SJCRH30 (cell line): ENCODE measurements around the gene PPOX. TPM values are rescaled to one million over a fixed set of nuclear protein-coding genes. Genes with fewer than 3 reads are reported as not detected.
A peak's percentile ranks its signal among the peaks of the same experiment; 100 is the strongest.

ENCODE experiments used
- DNase-seq, 2 experiments: peaks; one replicate each; pipeline ENCODE4 v3.0.0-alpha.2; 2015 to 2020
- H3K27ac ChIP-seq: fragments of 250-450 bp; sonication (Bioruptor Pico); 2 replicates; pipeline ENCODE4 v1.5.1; 2020; ENCODE audit warnings: mild to moderate bottlenecking, moderate library complexity
- H3K27me3 ChIP-seq: fragments of 250-450 bp; sonication (Bioruptor Pico); 2 replicates; pipeline ENCODE4 v1.5.1; 2020; ENCODE audit warnings: mild to moderate bottlenecking, moderate library complexity
- H3K36me3 ChIP-seq: fragments of 250-450 bp; sonication (Bioruptor Pico); 2 replicates; pipeline ENCODE4 v1.5.1; 2020; ENCODE audit warnings: mild to moderate bottlenecking, moderate library complexity
- H3K4me1 ChIP-seq: fragments of 250-450 bp; sonication (Bioruptor Pico); 2 replicates; pipeline ENCODE4 v1.5.1; 2020; ENCODE audit warnings: mild to moderate bottlenecking, moderate library complexity
- H3K4me3 ChIP-seq: fragments of 250-450 bp; sonication (Bioruptor Pico); 2 replicates; pipeline ENCODE4 v1.5.1; 2020; ENCODE audit warnings: mild to moderate bottlenecking, moderate library complexity
- H3K9me3 ChIP-seq: fragments of 250-450 bp; sonication (Bioruptor Pico); replicated peaks from 2 replicates; pipeline ENCODE4 v1.5.1; 2020; ENCODE audit warnings: mild to moderate bottlenecking, moderate library complexity
- total RNA-seq: library from RNA; depleted of rRNA; stranded (reverse); fragments of >200 nt; shearing (Covaris generic); gene quantifications from 2 replicates; pipeline ENCODE4 v1.2.3, GENCODE V29; 2014; rRNA removed

PPOX gene
- total RNA-seq, 1 experiment from 2014 or later: 13.5 TPM

DNA sequence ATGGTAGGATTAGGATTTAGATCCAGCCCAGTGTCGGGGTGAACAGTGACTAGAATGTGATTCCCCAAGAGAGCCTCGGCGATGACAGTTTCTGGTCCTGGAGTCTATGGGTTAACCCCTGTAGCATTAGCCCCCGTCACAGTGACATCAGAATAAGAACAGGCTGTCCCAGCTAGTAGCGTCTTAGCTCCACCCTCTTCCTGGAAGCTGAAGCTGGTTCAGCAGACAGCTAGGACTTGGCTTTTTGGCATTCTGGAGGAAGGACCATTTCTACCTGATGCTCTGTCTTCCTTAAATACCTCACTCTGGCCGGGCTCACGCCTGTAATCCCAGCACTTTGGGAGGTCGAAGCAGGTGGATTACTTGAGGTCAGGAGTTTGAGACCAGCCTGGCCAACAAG is 40.9 kb downstream of the PPOX start:
- no peak for DNase-seq
- Histone ChIP-seq H3K27me3 (no peaks in the 10 kb centered on the region), H3K9me3 (no peaks in the 10 kb centered on the region), H3K36me3 (peaks cover 29% of the 10 kb centered on the region), H3K27ac (no peak overlapping the region), H3K4me1 (no peaks in the 10 kb centered on the region), H3K4me3 (no peak overlapping the region)

DNA sequence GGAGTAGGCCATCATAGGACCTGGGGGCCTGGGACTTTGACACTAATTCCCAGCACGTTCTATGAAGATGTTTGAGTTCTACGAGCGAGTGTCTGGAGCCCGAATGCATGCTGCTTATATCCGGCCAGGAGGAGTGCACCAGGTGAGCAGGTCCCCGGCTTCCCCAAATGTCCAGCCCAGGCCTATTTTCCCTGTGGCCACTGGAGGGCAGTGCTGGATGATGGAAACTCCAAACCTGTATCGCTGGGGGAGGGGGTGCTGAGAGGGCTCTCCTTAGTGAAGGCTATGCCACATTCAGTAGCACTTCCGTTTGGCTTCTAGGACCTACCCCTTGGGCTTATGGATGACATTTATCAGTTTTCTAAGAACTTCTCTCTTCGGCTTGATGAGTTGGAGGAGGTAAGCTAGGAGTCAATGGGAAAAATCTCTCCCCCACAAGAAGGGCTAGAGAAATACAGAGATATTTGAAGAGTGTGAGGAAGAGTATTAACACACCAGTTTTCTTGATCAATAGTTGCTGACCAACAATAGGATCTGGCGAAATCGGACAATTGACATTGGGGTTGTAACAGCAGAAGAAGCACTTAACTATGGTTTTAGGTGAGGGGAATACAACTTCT is 43.7 kb downstream of the PPOX start:
- H3K27ac ChIP-seq: no peak overlapping the region
- peak; percentile 77 to 82 for DNase-seq
- no peak overlapping the region for H3K4me3 ChIP-seq
- no peaks in the 10 kb centered on the region for H3K4me1 ChIP-seq
- no peaks in the 10 kb centered on the region for H3K9me3 ChIP-seq
- H3K36me3 ChIP-seq: peaks cover 35% of the 10 kb centered on the region
- no peaks in the 10 kb centered on the region for H3K27me3 ChIP-seq

DNA sequence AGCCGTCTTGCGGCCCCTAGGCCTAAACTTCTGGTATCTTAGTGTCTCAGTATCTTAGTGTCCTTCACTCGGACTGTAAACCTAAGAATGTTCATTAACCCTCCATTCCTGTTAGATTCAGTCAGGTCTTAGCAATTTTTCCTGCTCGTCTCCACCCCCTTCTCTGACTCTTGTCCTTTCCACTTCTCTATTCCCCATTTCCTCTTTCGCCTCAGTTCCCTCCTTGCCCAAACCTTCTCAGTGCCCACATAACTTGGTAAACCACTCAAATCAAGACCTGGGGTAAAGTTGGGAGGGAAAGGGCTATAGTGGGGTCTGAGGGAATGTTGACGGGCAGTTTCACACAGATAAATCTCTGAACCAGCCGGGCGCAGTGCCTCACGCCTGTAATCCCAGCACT is 48.1 kb downstream of the PPOX start:
- Histone ChIP-seq H3K4me1 (no peaks in the 10 kb centered on the region), H3K27me3 (no peaks in the 10 kb centered on the region), H3K36me3 (peaks cover 27% of the 10 kb centered on the region), H3K4me3 (no peak overlapping the region), H3K9me3 (no peaks in the 10 kb centered on the region), H3K27ac (no peak overlapping the region)
- DNase-seq: no peak

DNA sequence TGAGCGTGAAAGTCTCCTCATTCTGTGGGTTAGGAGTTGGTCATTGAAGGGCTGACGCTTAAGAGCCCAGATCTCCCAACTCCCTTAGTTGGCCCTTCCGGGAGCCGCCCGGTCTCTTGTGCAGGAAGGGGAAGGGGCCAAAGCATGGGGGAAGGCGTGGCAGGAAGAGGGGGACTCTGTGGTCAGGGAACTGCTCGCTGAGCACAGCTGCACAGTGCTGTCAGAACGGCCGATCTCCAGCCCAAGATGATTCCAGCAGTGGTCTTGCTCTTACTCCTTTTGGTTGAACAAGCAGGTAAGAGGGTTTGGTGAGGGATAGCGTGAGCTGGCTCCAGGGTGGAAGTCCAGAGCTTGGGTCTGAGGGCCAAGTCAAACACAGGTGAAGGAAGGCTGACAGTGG is 48.9 kb downstream of the PPOX start, which contains the start of gene FCER1G:
Gene FCER1G (plus strand): TSS at position 220 of the 400 bp plus-strand sequence. CDS start 27 bp downstream, at position 247.
- H3K27me3 ChIP-seq: no peaks in the 10 kb centered on the region
- DNase-seq: no peak
- H3K4me1 ChIP-seq: no peaks in the 10 kb centered on the region
- H3K9me3 ChIP-seq: no peaks in the 10 kb centered on the region
- no peak within 1 kb of the TSS for H3K27ac ChIP-seq
- H3K4me3 ChIP-seq: no peak within 1 kb of the TSS
- H3K36me3 ChIP-seq: peaks cover 22% of the 10 kb centered on the region

DNA sequence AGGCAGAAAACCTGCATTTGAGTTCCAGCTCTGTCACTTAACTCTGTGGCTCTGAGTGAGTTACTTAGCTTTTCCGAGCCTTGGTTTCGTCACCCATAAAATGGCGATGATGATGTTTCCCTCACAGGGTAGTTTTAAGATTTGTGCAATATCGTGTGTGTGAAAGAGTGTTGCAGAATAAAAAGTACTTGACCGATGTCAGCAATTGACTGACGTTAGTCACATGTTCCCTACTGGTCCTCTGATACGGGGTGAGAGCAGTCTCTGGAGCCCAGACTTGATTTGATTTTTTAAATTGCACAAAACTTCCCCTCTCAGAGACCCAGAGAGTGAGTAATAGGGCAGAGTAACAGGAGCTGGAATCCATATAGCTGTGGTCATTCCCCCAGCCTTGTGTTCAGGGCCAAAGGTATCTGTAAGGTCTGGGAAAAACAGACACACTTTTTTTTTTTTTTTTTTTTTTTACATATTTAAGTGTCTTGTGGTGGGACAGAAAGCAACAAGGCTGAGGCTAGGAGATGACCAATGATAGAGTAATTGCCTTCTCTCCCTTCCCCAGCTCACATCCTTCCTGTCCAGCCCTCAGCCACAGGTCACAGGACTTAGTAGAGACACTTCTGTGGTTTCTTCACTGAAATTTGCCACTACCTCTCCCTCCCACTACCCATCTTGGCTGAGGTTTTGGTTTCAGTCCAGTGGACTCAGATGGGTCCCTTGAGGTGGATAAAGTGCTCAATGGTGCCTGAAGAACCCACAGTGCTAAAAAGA is 50.9 kb downstream of the PPOX start:
- DNase-seq: no peak
- H3K4me3 ChIP-seq: no peak overlapping the region
- no peak overlapping the region for H3K27ac ChIP-seq
- no peaks in the 10 kb centered on the region for H3K27me3 ChIP-seq
- peaks cover 7% of the 10 kb centered on the region for H3K36me3 ChIP-seq
- no peaks in the 10 kb centered on the region for H3K9me3 ChIP-seq
- no peaks in the 10 kb centered on the region for H3K4me1 ChIP-seq

DNA sequence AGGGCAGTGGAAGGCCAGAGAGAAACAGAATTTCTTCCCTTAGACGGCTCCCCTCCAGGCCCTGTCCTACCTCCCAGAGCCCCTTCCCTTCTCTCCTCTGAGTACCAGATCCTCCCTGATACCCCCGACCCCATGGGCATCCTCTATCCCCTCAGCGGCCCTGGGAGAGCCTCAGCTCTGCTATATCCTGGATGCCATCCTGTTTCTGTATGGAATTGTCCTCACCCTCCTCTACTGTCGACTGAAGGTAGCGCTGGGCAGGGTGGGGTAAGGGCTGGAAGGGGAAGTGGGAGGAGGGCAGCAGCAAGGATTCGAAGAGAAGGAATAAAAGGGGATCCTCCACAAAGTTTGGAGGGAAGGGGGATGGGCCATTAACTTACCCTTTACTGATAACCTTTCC is 51.6 kb downstream of the PPOX start:
- no peak overlapping the region for H3K4me3 ChIP-seq
- no peak overlapping the region for H3K27ac ChIP-seq
- H3K4me1 ChIP-seq: no peaks in the 10 kb centered on the region
- H3K27me3 ChIP-seq: no peaks in the 10 kb centered on the region
- H3K9me3 ChIP-seq: no peaks in the 10 kb centered on the region
- peaks cover 7% of the 10 kb centered on the region for H3K36me3 ChIP-seq
- no peak for DNase-seq

DNA sequence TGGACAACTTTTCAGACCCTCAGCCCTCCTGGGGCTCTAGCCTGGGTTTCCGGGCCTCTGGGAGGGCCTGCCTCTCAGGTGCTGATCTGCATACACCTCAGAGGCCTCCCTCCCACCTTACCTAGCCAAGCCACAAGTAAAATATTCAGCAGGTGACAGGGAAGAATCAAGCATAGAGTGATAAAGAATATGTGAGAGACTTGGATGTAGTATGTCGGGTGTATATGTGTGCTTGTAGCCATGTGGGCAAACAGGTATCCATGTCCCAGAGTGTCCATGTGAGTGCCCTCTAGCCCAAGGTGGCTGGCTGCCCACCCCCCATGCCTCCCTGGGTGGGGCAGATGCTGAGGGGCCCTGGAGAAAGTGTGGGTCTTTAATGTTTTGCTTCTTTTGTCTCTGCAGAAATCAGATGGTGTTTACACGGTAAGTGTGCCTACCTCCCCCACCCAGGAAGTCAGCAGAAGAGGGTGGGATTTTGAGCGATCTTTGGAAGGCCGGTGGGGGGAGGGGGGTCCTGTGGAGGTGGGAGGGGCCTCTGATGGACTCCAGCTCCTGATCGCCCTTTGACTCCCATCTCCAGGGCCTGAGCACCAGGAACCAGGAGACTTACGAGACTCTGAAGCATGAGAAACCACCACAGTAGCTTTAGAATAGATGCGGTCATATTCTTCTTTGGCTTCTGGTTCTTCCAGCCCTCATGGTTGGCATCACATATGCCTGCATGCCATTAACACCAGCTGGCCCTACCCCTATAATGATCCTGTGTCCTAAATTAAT is 52.3 kb downstream of the PPOX start:
- H3K27me3 ChIP-seq: no peaks in the 10 kb centered on the region
- H3K4me3 ChIP-seq: no peak overlapping the region
- no peak for DNase-seq
- H3K4me1 ChIP-seq: no peaks in the 10 kb centered on the region
- no peaks in the 10 kb centered on the region for H3K9me3 ChIP-seq
- peaks cover 3% of the 10 kb centered on the region for H3K36me3 ChIP-seq
- no peak overlapping the region for H3K27ac ChIP-seq

DNA sequence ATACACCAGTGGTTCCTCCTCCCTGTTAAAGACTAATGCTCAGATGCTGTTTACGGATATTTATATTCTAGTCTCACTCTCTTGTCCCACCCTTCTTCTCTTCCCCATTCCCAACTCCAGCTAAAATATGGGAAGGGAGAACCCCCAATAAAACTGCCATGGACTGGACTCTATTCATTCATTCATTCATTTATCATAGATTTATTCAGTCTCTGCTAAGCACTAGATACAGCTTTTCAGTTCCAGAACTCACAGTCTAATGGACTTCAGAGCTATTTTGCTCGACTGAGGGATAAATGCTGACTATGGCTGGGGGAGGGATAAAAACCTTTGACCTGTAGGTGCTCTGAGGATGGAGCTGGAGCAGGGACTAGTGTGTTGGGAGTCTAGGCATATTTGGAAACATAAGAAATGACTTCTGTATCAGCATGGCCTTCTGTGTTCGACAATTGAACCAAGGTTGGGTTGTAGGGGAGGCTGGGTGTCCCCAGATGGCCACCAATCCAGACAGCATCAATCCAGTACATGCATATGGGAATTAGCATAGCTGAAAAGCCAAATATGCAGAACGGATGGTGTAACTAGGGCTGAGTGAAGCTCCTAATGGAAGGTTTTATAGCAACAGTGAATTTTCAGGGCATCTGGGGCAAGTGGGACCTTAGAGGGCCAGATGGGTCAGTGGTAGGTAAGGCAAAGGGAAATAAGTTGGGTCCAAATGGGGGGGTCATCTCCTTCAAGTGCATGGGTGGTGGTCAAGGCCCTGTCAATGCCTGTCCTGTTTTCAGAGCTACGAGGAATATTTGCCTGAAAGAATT is 53.1 kb downstream of the PPOX start:
- no peak overlapping the region for H3K4me3 ChIP-seq
- no peak for DNase-seq
- no peak overlapping the region for H3K27ac ChIP-seq
- no peaks in the 10 kb centered on the region for H3K27me3 ChIP-seq
- no peaks in the 10 kb centered on the region for H3K4me1 ChIP-seq
- H3K9me3 ChIP-seq: no peaks in the 10 kb centered on the region
- no peaks in the 10 kb centered on the region; the same call in 1 of the 2 replicates for H3K36me3 ChIP-seq

DNA sequence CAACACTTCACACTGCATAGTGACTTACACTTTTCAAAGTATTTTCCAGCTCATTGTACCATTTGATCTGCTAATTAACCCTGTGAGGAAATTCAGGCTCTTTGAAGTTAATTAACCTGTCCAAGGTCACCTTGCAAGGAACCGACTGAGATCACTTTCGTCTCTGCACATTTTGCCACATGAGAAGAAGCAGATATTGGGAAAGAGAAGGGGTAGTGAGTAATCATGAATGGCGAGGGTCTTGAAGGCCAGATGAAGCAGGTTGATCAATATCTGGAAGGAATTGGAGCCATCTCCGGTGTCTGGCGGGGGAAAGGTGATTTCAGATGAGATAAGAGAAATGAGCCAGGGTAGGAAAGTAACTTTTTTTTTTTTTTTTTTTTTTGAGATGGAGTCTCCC is 53.8 kb downstream of the PPOX start:
- no peaks in the 10 kb centered on the region for H3K9me3 ChIP-seq
- H3K27ac ChIP-seq: no peak overlapping the region
- H3K36me3 ChIP-seq: no peaks in the 10 kb centered on the region
- H3K27me3 ChIP-seq: no peaks in the 10 kb centered on the region
- DNase-seq: no peak
- no peak overlapping the region for H3K4me3 ChIP-seq
- peaks cover 2% of the 10 kb centered on the region; the same call in 1 of the 2 replicates for H3K4me1 ChIP-seq

Other genes starting within 250 kb of the PPOX start
- not detected in 2 replicates for gene ITLN2, start 211.6 kb upstream of the PPOX start, total RNA-seq
- not detected in 2 replicates for gene F11R, start 145.3 kb upstream of the PPOX start, total RNA-seq
- gene TSTD1, start 127.5 kb upstream of the PPOX start, total RNA-seq: not detected in 2 replicates
- gene USF1, start 120.4 kb upstream of the PPOX start, total RNA-seq: 65.6 and 66.4 TPM in 2 replicates
- 0.12 and 0.23 TPM in 2 replicates for gene ARHGAP30, start 96.5 kb upstream of the PPOX start, total RNA-seq
- gene NECTIN4, start 76.9 kb upstream of the PPOX start, total RNA-seq: 0.04 TPM in 1 of 2 replicates, not detected in the other
- gene KLHDC9, start 68.1 kb upstream of the PPOX start, total RNA-seq: not detected in 2 replicates
- 78.2 and 78.5 TPM in 2 replicates for gene PFDN2, start 48.4 kb upstream of the PPOX start, total RNA-seq
- 12.8 and 17.2 TPM in 2 replicates for gene NIT1, start 48.3 kb upstream of the PPOX start, total RNA-seq
- gene DEDD, start 33.8 kb upstream of the PPOX start, total RNA-seq: 19.4 and 24.1 TPM in 2 replicates
- 51.6 and 53.0 TPM in 2 replicates for gene UFC1, start 12.4 kb upstream of the PPOX start, total RNA-seq
- 16.0 and 17.6 TPM in 2 replicates for gene USP21, start 6.9 kb upstream of the PPOX start, total RNA-seq
- gene B4GALT3, start 11.1 kb downstream of the PPOX start, total RNA-seq: 31.4 and 36.3 TPM in 2 replicates
- gene ADAMTS4, start 32.6 kb downstream of the PPOX start, total RNA-seq: 9.6 and 11.0 TPM in 2 replicates
- 60.3 and 60.5 TPM in 2 replicates for gene NDUFS2, start 35.9 kb downstream of the PPOX start, total RNA-seq
- gene FCER1G, start 48.9 kb downstream of the PPOX start, total RNA-seq: 0.28 and 0.30 TPM in 2 replicates
- gene APOA2, start 57.2 kb downstream of the PPOX start, total RNA-seq: not detected in 2 replicates
- gene TOMM40L, start 59.6 kb downstream of the PPOX start, total RNA-seq: 8.0 and 8.9 TPM in 2 replicates
- not detected in 2 replicates for gene NR1I3, start 71.8 kb downstream of the PPOX start, total RNA-seq
- gene PCP4L1, start 92.3 kb downstream of the PPOX start, total RNA-seq: 0.28 TPM in 1 of 2 replicates, not detected in the other
- gene MPZ, start 143.5 kb downstream of the PPOX start, total RNA-seq: 0.71 and 1.1 TPM in 2 replicates
- gene SDHC, start 148.0 kb downstream of the PPOX start, total RNA-seq: 53.8 and 61.8 TPM in 2 replicates
- not detected in 2 replicates for gene CFAP126, start 201.4 kb downstream of the PPOX start, total RNA-seq